ENCODE measurements around the gene CDH23.

The CDH23 gene

DNA sequence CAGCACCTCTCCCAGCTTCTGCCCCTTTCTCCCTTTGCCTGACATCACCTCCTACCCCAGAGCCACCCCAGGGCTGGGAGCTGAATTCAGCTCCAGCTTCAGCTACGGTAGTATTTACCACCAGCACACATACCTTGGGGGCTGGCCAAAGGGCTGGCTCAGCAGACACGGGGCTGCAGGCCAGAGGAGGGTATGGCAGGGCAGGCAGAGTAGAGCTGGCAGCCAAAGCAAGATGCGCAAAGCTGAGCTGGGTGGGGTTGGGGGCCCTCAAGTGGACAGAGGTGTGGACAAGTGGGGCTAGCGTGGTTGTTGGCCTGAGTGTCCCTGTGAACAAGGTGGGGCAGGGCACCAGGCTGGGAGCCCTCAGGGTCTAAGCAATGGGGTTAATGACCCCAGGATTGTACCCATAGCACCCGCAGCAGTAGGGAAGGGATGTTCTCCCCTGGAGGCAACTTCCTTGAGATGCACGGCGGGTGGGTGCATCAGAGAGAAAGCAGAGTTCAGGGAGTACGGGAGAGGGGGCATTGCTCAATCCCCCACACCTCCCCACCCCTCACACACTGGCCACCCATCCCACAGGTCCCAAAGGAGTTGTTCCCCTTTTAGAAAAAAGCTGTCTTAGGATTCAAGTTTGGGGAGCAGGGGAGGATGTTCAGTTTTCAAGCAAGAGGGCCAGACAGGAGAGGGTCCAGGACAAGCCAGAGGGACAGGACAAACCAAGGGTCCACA, 368.6 kb downstream of the CDH23 start:
- no peak for DNase-seq

GRCh38 chr10:71765906-71766716, 369.4 kb downstream of the CDH23 start:
- DNase-seq: no peak

GRCh38 chr10:71766717-71767419, 370.1 kb downstream of the CDH23 start:
- DNase-seq: peak in 1 of 2 donors; percentile 48

GRCh38 chr10:71767420-71768035, 370.8 kb downstream of the CDH23 start:
- no peak for DNase-seq

DNA sequence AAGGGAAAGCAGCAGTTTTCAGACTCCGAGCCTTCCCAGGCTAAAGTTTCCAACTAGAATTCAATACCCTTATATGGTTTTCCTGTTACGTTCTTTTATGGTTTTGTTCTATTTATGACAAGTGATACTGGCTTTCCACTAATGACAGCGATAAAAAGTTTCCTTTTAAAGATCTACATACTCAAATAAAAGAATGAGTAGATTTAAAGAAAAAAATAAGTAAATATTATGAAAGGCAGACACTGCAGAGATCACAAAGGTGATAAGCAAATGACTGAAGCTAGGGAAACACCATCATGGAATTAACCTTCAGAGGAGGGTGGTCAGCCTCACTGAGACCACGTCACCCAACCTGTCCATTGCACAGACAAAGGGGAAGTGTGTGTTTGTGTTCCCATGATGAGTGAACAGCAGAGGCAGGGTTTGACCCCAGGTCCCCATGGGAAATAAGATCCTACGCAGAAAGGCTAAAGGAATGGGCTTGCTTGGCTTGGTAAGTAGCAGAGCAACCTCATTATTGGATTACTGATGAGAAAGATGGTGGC, 372.6 kb downstream of the CDH23 start:
- peak in 1 of 2 donors; percentile 74 for DNase-seq

GRCh38 chr10:71770255-71770654, 373.5 kb downstream of the CDH23 start:
- DNase-seq: peak in 1 of 2 donors; percentile 61

- DNase-seq: peak; percentile 78 to 84
Observed at GRCh38 chr10:71770789-71771188, 374.1 kb downstream of the CDH23 start.

GRCh38 chr10:71771204-71771603, 374.5 kb downstream of the CDH23 start:
- DNase-seq: no peak

DNA sequence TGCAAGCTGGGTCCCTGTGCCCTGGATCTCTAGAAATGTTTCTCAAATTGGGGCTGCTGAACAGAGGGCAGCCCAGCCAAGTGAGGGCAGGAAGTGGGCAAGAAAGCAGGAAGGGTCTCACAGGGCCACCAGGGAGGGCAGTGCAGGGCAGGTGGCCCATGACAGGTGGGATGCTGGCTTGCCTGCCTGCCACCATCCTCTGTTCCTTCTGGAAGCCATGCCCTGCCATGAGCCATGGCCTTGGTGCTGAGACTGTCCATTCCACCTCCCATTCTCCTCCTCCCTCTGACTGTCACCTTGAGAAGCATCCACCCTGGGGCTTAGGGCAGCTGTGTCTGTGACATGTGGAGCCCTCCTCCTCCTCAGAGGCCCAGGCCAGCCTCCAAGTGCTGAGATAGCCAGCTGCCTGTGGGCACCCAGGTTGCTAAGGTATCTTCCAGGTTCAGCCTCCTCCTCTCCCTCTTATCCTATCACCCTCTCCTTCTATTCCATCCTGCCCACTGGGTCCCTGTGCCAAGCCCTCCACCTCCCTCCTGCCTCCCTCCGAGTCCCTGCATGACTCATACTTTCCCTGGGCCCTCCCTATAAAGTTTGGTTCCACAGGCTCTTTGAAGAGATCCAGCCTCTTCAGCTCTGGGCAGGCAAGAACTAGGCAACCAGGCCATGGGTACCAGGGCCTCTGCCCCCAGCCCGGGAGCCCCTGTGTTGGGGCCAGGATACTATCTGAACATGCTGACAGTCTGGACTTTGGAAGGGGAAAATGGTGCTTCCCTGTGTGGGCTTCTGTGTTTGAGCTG, 375.3 kb downstream of the CDH23 start:
- no peak for DNase-seq

- no peak for DNase-seq
Observed at GRCh38 chr10:71772832-71773220, 376.1 kb downstream of the CDH23 start.

- DNase-seq: peak; percentile 86 to 96
Observed at GRCh38 chr10:71773221-71773971, 376.7 kb downstream of the CDH23 start, which contains the start of gene VSIR. TSS of gene VSIR (minus strand) at chr10:71773520. CDS start at chr10:71773439, 81 bp downstream.

DNA sequence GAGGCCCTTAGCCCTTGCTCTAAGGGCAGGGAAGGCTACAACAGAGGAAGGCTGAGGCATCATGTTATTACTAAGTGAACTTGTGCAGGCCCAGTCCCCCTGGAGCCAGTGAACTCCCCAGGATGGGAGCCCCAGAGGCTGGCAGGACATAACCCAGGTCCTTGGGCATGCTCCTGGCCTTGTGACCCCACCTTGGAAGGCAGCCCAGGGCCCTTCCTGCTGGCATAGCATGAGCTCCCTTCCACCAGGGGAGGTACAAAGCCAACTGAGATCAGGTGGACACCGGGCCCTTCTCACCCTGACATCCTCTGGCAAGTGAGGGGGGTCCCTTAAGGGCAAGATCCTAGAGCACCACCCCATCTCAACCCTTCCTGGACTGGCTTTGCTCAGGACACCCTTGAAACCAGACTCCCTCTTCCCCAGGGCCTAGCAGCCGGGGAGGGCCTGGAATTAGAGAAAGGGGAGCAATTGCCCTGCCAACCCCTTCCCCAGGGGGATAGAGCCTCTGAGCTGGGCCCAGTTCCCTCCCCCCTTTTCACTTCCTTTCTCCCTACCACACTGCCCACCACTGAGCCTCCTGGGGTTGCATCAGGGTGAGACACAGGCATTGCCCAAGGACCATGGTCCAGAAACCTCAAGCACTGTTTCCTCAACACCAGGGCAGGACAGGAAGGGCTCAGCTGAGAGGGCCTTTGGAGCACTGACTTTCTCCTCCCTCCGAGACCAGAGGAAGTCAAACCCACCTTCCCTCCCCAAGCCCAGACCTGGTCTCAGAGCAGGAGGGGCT, 378.4 kb downstream of the CDH23 start:
- peak; percentile 92 for DNase-seq

DNA sequence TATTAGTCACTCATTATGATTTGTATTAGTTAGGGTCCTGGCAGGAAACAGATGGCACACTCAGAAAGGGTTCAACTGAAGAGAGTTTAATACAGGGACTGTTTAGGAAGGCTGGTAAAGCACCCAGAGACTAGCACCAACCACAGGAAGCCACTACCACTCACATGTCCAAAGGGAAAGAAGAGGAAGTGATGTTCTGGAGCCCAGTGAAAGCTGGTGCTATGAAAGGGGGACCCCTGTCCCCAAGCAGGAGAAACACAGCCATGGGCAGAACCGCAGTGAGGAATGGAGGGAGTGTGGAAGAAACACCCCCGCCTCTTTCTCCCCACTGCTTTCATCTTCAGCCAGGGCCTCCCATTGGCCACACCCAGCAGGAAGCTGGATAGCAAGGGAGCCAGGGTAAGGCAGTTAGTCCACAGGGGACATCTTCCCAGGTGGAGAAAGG, 379.8 kb downstream of the CDH23 start:
- peak in 1 of 2 donors; percentile 57 for DNase-seq

GRCh38 chr10:71777213-71777985, 380.7 kb downstream of the CDH23 start:
- no peak for DNase-seq

- peak in 1 of 2 donors; percentile 60 for DNase-seq
Observed at GRCh38 chr10:71778071-71778825, 381.5 kb downstream of the CDH23 start.

DNA sequence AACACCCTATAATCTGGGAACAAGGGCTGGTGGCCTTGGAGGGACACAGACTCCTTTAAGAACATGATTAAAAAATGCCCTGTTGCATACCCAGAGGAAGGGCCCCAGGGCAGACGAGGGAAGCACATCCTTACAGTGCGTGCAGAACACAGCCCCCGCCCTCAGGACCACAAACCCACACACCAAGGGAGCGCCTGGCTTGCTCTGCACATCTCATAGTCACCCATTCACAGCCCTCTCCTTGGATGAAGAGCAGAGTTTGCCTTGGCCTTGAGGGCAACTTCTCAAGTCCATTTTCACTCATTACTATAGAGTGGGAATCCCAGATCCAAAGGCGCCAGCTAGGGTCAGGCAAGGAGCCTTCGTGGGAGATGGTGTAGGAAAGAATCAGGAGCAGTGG, 382.9 kb downstream of the CDH23 start:
- DNase-seq: no peak

- DNase-seq: no peak
Observed at GRCh38 chr10:71780156-71780555, 383.4 kb downstream of the CDH23 start.

- DNase-seq: no peak
Observed at GRCh38 chr10:71780719-71781118, 384.0 kb downstream of the CDH23 start.
